A549 (cell line): ENCODE data around the gene RORC. TPM values are rescaled to one million over a fixed set of nuclear protein-coding genes. Genes with fewer than 3 reads are reported as not detected.

Experiments used
- ATAC-seq, 2 experiments: fragments of 200-7000 bp in 1 of 2; fragments of >200 bp in 1 of 2; cut with Nextera tagmentation in 1 of 2; cut with Tn5 transposase in 1 of 2; 3 replicates each; pipeline versions ENCODE4 v1.8.0 to v1.9.1; 2018 to 2020; ENCODE audit warnings: mild to moderate bottlenecking in 1 of 2, moderate library complexity in 1 of 2
- CTCF ChIA-PET: fragments of 300-600 bp; sonication (Branson Sonifier 250); formaldehyde crosslinking; extraction: SDS; loops from one replicate; lab custom pipeline; 2021; ENCODE audit warnings: antibody characterized with exemption, inconsistent platforms; lab: Yijun Ruan, JAX
- POLR2A ChIA-PET: fragments of 350-600 bp; formaldehyde crosslinking; extraction: SDS; loops from one replicate; lab custom pipeline; 2021; ENCODE audit warnings: antibody characterized with exemption, inconsistent platforms; lab: Yijun Ruan, JAX
- DNase-seq, 2 experiments: peaks; one replicate each; pipeline versions ENCODE4 v3.0.0 to v3.0.0-alpha.2; 2011 to 2016; ENCODE audit warnings: low read depth in 1 of 2, low spot score in 1 of 2
- FAIRE-seq: peaks from 2 replicates; lab custom pipeline; 2011; peaks lifted over from hg19 to GRCh38; lab: Jason Lieb, UNC
- H3K27ac ChIP-seq, 2 experiments: fragments of >200 bp; sonication (Bioruptor Twin); formaldehyde crosslinking; 3 replicates each; pipeline ENCODE4 v1.5.1; 2016 to 2017
- H3K4me1 ChIP-seq: fragments of >200 bp; sonication (Bioruptor Twin); formaldehyde crosslinking; 3 replicates; pipeline ENCODE4 v1.6.1; 2016
- H3K4me2 ChIP-seq: fragments of >200 bp; sonication (Bioruptor Twin); formaldehyde crosslinking; 3 replicates; pipeline ENCODE4 v1.6.1; 2016
- H3K4me3 ChIP-seq: fragments of >200 bp; sonication (Bioruptor Twin); formaldehyde crosslinking; 3 replicates; pipeline ENCODE4 v1.5.1; 2016
- H3K9me3 ChIP-seq: fragments of >200 bp; sonication (Bioruptor Twin); formaldehyde crosslinking; 3 replicates; pipeline ENCODE4 v1.6.1; 2016
- GATA3 ChIP-seq: IDR thresholded peaks from 2 replicates; pipeline ENCODE4 v1.6.1; 2012; ENCODE audit warnings: borderline replicate concordance
- HDAC2 ChIP-seq: fragments of 200-600 bp; sonication (generic); IDR thresholded peaks from 2 replicates; pipeline ENCODE4 v1.6.1; 2016
- JUN ChIP-seq, 2 experiments: fragments of >200 bp; sonication (Bioruptor Twin); formaldehyde crosslinking; IDR thresholded peaks; 2 replicates in 1 of 2; 3 replicates in 1 of 2; pipeline ENCODE4 v1.6.1; 2016 to 2017
- JUNB ChIP-seq: fragments of >200 bp; sonication (Bioruptor Twin); formaldehyde crosslinking; IDR thresholded peaks from 2 replicates; pipeline ENCODE4 v1.6.1; 2016
- KDM5A ChIP-seq: fragments of 200-600 bp; sonication (generic); IDR thresholded peaks from 2 replicates; pipeline ENCODE4 v1.6.1; 2016; ENCODE audit warnings: antibody characterized with exemption, mild to moderate bottlenecking
- PHF8 ChIP-seq: fragments of 200-600 bp; sonication (generic); IDR thresholded peaks from 2 replicates; pipeline ENCODE4 v1.6.1; 2016; ENCODE audit warnings: low read depth, mild to moderate bottlenecking, antibody characterized with exemption, moderate library complexity, borderline replicate concordance
- POLR2A ChIP-seq: IDR thresholded peaks from 2 replicates; pipeline ENCODE4 v1.6.1; 2012; ENCODE audit warnings: mild to moderate bottlenecking, low read length
- POLR2AphosphoS2 ChIP-seq: conservative IDR thresholded peaks from 2 replicates; pipeline ENCODE4 v1.6.1; 2012; ENCODE audit warnings: low read length, improper control_type of control experiment, inconsistent platforms
- RAD21 ChIP-seq, 2 experiments: fragments of >200 bp in 1 of 2; sonication (Bioruptor Twin) in 1 of 2; formaldehyde crosslinking in 1 of 2; IDR thresholded peaks in 1 of 2; conservative IDR thresholded peaks in 1 of 2; 2 replicates in 1 of 2; 3 replicates in 1 of 2; pipeline ENCODE4 v1.6.1; 2012 to 2018; ENCODE audit warnings: inconsistent platforms in 1 of 2
- RCOR1 ChIP-seq: fragments of 150-350 bp; IDR thresholded peaks from 2 replicates; pipeline ENCODE4 v1.6.1; 2014; ENCODE audit warnings: antibody characterized with exemption, low read length, low read depth
- RNF2 ChIP-seq: fragments of 200-600 bp; sonication (generic); IDR thresholded peaks from 2 replicates; pipeline ENCODE4 v1.6.1; 2016; ENCODE audit warnings: low read depth, mild to moderate bottlenecking, antibody characterized with exemption, moderate library complexity, borderline replicate concordance
- TP53 ChIP-seq: fragments of 250-450 bp; sonication (Bioruptor Pico); IDR thresholded peaks from 2 replicates; pipeline ENCODE4 v1.5.0; 2021; ENCODE audit warnings: mild to moderate bottlenecking, moderate library complexity
- WGBS: methylation state at CpG from one replicate; pipeline ENCODE4 v1.1.6; 2017; ENCODE audit errors: missing lambda C conversion rate; 5-methylcytosine and 5-hydroxymethylcytosine counted together
- polyA plus RNA-seq, 4 experiments: library from polyadenylated mRNA; depleted of rRNA in 3 of 4; stranded (reverse); fragments of >200 nt; fragmentation: RNase III in 1 of 4; extraction: RNeasy Plus Mini Kit Qiagen cat#74134 plus additional on column Dnase treatment in 1 of 4; gene quantifications; 2 replicates in 3 of 4; 3 replicates in 1 of 4; pipeline ENCODE4 v1.2.3, GENCODE V29; 2011 to 2017
- TF ChIP-seq, protein P1 (sequence below): fragments of >200 bp; sonication (Bioruptor Twin); formaldehyde crosslinking; IDR thresholded peaks from 3 replicates; pipeline ENCODE4 v1.5.1; 2016
- TF ChIP-seq, protein P2 (sequence below): fragments of 200-600 bp; sonication (generic); IDR thresholded peaks from 2 replicates; pipeline ENCODE4 v1.6.1; 2016; ENCODE audit warnings: antibody characterized with exemption, mild to moderate bottlenecking, moderate library complexity
- TF ChIP-seq, protein P3 (sequence below): fragments of 150-350 bp; IDR thresholded peaks from 2 replicates; pipeline ENCODE4 v1.6.1; 2014; ENCODE audit warnings: low read depth, mild to moderate bottlenecking, low read length
- TF ChIP-seq, protein P4 (sequence below): IDR thresholded peaks from 2 replicates; pipeline ENCODE4 v1.6.1; 2012; ENCODE audit warnings: low read depth, borderline replicate concordance
- TF ChIP-seq, protein P5 (sequence below): fragments of >200 bp; sonication (Bioruptor Twin); formaldehyde crosslinking; IDR thresholded peaks from 3 replicates; pipeline ENCODE4 v1.6.1; 2016
- TF ChIP-seq, protein P6 (sequence below): fragments of >200 bp; sonication (Bioruptor Twin); formaldehyde crosslinking; IDR thresholded peaks from 2 replicates; pipeline ENCODE4 v1.6.1; 2016
- TF ChIP-seq, protein P7 (sequence below): IDR thresholded peaks from 2 replicates; pipeline ENCODE4 v1.6.1; 2012
- TF ChIP-seq, protein P8 (sequence below): IDR thresholded peaks from 2 replicates; pipeline ENCODE4 v1.6.1; 2012

Gene RORC
- polyA plus RNA-seq, 2 of the 4 experiments (the other 2 are of a cell fraction): 0.06 to 0.25 TPM

DNA sequence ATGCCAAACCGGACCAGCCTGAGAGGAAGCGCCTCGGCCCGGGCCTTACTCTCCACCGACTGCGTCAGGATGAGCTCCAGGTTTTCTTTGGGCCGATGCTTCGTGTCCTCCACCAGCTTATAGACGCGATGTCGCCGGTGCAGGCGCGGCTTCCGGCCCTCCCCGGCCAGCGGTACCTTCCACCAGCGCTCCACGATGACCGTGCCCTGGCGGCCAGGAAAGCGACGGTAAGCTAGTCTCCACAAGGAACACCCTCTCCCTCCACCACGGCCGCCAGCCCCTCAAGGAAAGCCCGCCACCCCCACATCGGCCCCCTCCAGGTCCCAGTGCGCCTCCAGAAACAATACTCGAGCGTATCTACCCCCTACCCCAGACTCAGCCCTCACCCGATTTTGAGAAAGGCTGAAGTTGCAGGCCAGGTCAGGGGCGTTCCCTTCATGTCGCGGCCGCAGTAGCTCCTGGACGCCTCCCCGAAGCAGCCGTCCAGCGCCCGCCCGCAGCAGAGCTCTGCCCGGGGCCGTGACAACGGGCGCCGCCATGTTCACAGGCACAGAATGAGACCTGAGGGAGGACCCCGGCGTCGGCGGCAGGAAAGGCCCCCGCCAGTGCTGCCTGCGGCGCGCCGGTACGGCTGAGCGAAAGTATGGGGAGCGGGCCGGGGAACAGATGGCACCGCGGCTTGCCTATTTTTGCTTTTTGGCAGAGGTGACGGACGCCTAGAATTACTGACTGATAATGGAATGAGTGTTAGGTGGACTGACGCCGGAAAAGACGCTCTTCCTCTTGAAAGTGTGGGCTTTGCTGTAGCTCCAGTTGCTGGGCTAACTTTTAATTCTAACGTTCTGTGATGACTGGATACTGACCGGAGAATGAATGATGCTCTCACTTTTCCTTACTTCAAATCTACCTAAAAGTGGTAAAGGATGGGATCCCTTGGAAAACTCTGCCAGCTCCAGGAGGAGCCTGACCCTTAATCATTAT is 68.4 kb downstream of the RORC start, which contains the start of gene MRPL9:
Gene MRPL9 (minus strand): TSS at position 556 of the 981 bp plus-strand sequence. CDS start 17 bp downstream, at position 539.
- ChIA-PET POLR2A (interaction anchor here (0.5 to 1.1 kb wide), 8 partner anchors 25 to 383 kb away, joined by 3 to 12 read pairs (median 4); partner anchors contain the start of gene POGZ), CTCF (interaction anchor here (0.6 to 3.5 kb wide), 8 partner anchors 27 to 233 kb away, joined by 3 to 17 read pairs (median 4); partner anchors contain the start of gene TDRKH)
- ATAC-seq (peak; percentile 98 to 100), DNase-seq (peak; percentile 79 to 92), FAIRE-seq (no peak)
- Histone ChIP-seq H3K4me1 (peaks cover 12% of the 10 kb centered on the region), H3K4me2 (peak within 1 kb of the TSS; percentile 94), H3K4me3 (peak within 1 kb of the TSS; percentile 81), H3K27ac (peak within 1 kb of the TSS; percentile 93 to 95), H3K9me3 (no peaks in the 10 kb centered on the region)
- TF ChIP-seq RAD21 (conservative IDR thresholded peaks at IDR 0.05 in 1 of 2, IDR thresholded peaks at IDR 0.05 in 1 of 2) (peak in 1 of 2 experiments; percentile 23; a peak in 1 of 5 replicates), POLR2A (peak; percentile 65), TP53 (CRISPR knock-in tag) (no peak), POLR2AphosphoS2 (no peak), HDAC2 (peak; percentile 78; the same call in 1 of the 2 replicates), KDM5A (peak; percentile 98), GATA3 (peak; percentile 27; the same call in 1 of the 2 replicates), RCOR1 (no peak), JUNB (no peak), JUN (IDR thresholded peaks at IDR 0.05) (peak; percentile 92 to 96), RNF2 (no peak), PHF8 (peak; percentile 75)
- TF ChIP-seq, protein P1, sequence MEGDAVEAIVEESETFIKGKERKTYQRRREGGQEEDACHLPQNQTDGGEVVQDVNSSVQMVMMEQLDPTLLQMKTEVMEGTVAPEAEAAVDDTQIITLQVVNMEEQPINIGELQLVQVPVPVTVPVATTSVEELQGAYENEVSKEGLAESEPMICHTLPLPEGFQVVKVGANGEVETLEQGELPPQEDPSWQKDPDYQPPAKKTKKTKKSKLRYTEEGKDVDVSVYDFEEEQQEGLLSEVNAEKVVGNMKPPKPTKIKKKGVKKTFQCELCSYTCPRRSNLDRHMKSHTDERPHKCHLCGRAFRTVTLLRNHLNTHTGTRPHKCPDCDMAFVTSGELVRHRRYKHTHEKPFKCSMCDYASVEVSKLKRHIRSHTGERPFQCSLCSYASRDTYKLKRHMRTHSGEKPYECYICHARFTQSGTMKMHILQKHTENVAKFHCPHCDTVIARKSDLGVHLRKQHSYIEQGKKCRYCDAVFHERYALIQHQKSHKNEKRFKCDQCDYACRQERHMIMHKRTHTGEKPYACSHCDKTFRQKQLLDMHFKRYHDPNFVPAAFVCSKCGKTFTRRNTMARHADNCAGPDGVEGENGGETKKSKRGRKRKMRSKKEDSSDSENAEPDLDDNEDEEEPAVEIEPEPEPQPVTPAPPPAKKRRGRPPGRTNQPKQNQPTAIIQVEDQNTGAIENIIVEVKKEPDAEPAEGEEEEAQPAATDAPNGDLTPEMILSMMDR: no peak
- TF ChIP-seq, protein P2, sequence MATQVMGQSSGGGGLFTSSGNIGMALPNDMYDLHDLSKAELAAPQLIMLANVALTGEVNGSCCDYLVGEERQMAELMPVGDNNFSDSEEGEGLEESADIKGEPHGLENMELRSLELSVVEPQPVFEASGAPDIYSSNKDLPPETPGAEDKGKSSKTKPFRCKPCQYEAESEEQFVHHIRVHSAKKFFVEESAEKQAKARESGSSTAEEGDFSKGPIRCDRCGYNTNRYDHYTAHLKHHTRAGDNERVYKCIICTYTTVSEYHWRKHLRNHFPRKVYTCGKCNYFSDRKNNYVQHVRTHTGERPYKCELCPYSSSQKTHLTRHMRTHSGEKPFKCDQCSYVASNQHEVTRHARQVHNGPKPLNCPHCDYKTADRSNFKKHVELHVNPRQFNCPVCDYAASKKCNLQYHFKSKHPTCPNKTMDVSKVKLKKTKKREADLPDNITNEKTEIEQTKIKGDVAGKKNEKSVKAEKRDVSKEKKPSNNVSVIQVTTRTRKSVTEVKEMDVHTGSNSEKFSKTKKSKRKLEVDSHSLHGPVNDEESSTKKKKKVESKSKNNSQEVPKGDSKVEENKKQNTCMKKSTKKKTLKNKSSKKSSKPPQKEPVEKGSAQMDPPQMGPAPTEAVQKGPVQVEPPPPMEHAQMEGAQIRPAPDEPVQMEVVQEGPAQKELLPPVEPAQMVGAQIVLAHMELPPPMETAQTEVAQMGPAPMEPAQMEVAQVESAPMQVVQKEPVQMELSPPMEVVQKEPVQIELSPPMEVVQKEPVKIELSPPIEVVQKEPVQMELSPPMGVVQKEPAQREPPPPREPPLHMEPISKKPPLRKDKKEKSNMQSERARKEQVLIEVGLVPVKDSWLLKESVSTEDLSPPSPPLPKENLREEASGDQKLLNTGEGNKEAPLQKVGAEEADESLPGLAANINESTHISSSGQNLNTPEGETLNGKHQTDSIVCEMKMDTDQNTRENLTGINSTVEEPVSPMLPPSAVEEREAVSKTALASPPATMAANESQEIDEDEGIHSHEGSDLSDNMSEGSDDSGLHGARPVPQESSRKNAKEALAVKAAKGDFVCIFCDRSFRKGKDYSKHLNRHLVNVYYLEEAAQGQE: no peak
- TF ChIP-seq, protein P3, sequence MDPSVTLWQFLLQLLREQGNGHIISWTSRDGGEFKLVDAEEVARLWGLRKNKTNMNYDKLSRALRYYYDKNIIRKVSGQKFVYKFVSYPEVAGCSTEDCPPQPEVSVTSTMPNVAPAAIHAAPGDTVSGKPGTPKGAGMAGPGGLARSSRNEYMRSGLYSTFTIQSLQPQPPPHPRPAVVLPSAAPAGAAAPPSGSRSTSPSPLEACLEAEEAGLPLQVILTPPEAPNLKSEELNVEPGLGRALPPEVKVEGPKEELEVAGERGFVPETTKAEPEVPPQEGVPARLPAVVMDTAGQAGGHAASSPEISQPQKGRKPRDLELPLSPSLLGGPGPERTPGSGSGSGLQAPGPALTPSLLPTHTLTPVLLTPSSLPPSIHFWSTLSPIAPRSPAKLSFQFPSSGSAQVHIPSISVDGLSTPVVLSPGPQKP: no peak
- TF ChIP-seq, protein P4, sequence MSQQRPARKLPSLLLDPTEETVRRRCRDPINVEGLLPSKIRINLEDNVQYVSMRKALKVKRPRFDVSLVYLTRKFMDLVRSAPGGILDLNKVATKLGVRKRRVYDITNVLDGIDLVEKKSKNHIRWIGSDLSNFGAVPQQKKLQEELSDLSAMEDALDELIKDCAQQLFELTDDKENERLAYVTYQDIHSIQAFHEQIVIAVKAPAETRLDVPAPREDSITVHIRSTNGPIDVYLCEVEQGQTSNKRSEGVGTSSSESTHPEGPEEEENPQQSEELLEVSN: 0 out of 2 replicates have a peak, but pooled peaks have one; percentile 17
- TF ChIP-seq, protein P5, sequence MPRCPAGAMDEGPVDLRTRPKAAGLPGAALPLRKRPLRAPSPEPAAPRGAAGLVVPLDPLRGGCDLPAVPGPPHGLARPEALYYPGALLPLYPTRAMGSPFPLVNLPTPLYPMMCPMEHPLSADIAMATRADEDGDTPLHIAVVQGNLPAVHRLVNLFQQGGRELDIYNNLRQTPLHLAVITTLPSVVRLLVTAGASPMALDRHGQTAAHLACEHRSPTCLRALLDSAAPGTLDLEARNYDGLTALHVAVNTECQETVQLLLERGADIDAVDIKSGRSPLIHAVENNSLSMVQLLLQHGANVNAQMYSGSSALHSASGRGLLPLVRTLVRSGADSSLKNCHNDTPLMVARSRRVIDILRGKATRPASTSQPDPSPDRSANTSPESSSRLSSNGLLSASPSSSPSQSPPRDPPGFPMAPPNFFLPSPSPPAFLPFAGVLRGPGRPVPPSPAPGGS: peak; percentile 26; the same call in 1 of the 3 replicates
- TF ChIP-seq, protein P6, sequence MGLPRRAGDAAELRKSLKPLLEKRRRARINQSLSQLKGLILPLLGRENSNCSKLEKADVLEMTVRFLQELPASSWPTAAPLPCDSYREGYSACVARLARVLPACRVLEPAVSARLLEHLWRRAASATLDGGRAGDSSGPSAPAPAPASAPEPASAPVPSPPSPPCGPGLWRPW: no peak
- TF ChIP-seq, protein P7, sequence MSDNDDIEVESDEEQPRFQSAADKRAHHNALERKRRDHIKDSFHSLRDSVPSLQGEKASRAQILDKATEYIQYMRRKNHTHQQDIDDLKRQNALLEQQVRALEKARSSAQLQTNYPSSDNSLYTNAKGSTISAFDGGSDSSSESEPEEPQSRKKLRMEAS: peak; percentile 44
- TF ChIP-seq, protein P8, sequence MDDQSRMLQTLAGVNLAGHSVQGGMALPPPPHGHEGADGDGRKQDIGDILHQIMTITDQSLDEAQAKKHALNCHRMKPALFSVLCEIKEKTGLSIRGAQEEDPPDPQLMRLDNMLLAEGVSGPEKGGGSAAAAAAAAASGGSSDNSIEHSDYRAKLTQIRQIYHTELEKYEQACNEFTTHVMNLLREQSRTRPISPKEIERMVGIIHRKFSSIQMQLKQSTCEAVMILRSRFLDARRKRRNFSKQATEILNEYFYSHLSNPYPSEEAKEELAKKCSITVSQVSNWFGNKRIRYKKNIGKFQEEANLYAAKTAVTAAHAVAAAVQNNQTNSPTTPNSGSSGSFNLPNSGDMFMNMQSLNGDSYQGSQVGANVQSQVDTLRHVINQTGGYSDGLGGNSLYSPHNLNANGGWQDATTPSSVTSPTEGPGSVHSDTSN: 0 out of 2 replicates have a peak, but pooled peaks have one; percentile 13
- WGBS: under 1% methylated on average over 41 of the region's 68 CpGs
